IPS-NIHi7 (cell line): ENCODE measurements around the gene KIF16B.
"Not testable (repeated sequence)": the region's sequence is repeated elsewhere in the genome, so short reads cannot be mapped to it uniquely, and the experiment has no call there.

Experiments
- DNase-seq: peaks from one replicate; pipeline ENCODE4 v3.0.0; 2012; ENCODE audit warnings: mixed read lengths; ENCODE audit errors: extremely low spot score

KIF16B gene

GRCh38 chr20:16589623-16590022, 16.4 kb upstream of the KIF16B start:
- DNase-seq, result no peak

- DNase-seq, result no peak
Observed at GRCh38 chr20:16588241-16588640, 15.0 kb upstream of the KIF16B start.

DNA sequence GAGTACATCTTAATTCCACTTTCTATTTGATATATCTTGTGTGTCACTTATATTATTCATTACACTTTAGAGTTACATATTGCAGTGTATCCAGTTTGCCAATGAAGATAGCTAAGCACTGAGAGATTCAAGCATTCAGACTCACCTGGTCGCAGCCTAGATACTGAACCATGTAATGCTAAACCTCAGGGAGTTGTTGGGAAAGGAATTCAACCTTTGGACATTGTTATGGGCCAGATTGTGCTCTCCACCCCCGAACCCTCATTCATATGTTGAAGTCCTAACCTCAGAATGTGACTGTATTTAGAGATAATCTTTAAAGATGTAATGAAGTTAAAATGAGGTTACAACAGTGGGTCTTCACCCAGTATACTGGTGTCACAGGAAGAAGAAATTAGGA, 13.8 kb upstream of the KIF16B start:
- DNase-seq, result no peak

GRCh38 chr20:16583474-16583873, 10.2 kb upstream of the KIF16B start:
- DNase-seq, result no peak

- no peak for DNase-seq
Observed at GRCh38 chr20:16581241-16581640, 8.0 kb upstream of the KIF16B start.

DNA sequence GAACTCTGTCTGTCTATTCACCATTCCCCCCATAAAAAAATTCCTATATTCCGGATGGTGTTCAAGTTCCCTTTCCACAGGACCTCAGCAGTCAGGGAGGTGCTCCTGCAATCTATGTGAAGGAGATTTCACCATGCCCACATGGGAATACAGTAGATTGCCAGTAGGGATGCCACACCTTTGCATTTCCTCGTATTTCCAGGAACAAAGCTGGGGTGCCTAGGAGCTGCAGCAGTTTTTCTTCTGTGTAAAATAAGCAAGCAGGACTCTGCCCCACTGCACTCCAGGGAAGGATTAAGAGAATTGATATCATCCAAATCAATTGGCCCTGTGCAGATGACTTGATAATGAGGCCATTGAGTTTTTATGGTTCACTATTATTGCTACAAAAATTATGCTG, 7.4 kb upstream of the KIF16B start:
- no peak for DNase-seq

DNA sequence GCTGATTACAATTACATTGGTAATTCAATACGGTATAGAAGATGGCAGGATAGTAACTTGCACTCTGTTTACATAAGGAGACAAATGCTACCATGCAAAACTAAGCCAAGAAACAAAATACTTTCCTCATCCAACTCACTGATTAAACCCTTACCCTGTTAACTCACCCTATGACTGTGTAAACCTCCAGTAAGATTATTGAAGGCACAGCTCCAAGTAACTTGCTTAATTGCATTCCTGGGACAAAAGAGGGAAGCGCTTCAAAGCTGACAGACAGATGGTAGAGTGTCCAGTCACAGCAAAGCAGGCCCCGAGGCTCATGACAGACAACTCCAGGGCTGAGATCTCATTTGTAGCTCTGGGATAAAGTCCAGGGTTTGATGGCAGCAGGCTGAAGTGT, 6.9 kb upstream of the KIF16B start:
- no peak for DNase-seq

GRCh38 chr20:16576219-16576618, 3.0 kb upstream of the KIF16B start:
- DNase-seq, result no peak

- peak; percentile 26 for DNase-seq
Observed at GRCh38 chr20:16575390-16576140, 2.3 kb upstream of the KIF16B start.

- peak; percentile 93 for DNase-seq
Observed at GRCh38 chr20:16574656-16575355, 1.6 kb upstream of the KIF16B start.

- no peak for DNase-seq
Observed at GRCh38 chr20:16571333-16571732, 1.9 kb downstream of the KIF16B start.

GRCh38 chr20:16569246-16570153, 3.7 kb downstream of the KIF16B start:
- no peak for DNase-seq

DNA sequence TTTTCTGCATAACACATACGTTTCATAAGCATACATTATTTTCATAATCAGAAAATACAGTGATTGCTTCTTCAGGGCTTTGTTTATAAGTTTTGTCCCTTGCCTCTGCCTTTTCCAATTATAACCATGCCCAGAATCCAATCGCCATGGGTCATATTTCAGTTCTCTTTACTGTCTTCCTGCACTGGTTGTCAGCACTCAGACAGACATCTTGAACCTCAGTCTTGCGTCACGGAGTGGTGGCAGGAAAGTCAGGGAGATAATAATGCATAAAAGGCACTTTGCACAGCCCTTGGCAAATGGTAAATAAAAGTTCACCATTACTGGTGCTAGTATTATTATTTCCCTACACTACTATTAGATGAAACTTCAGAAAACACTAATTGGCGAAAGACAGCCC, 7.2 kb downstream of the KIF16B start:
- no peak for DNase-seq

GRCh38 chr20:16564079-16564478, 9.2 kb downstream of the KIF16B start:
- not testable (repeated sequence) for DNase-seq

DNA sequence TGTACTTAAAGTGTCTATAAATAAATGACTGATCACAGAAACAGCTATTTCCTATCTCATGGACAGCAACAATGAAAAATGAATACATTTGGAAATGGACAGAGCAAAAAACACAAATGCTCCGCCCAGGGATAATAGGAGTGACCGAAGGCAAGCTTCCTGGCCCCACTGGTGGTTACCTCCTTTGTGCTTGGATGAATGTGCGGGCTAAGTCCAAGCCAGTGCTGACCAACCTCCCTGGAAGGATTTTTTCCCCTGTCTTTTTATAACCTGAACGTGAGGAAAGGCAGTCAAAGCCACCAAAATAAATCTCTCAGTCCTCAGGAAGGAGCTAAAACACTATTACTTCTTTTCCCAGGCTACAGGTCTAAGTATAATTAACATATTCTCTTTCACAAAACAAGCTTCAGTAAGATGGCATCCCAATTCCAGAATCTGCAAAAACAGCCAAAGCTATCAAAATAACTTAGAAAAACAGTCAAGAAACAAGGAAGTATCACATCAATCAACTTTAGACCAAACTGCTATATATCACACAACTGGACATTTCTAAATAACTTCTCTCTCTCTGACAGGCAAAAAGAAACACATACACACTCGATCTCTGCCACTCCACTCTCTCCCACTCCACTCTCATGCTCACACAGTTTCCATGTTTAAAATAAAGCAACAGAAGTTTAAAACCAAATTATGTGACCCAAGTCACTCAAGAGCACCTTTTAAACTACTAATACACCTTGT, 10.0 kb downstream of the KIF16B start:
- no peak for DNase-seq

- no peak for DNase-seq
Observed at GRCh38 chr20:16562259-16562658, 11.0 kb downstream of the KIF16B start.

DNA sequence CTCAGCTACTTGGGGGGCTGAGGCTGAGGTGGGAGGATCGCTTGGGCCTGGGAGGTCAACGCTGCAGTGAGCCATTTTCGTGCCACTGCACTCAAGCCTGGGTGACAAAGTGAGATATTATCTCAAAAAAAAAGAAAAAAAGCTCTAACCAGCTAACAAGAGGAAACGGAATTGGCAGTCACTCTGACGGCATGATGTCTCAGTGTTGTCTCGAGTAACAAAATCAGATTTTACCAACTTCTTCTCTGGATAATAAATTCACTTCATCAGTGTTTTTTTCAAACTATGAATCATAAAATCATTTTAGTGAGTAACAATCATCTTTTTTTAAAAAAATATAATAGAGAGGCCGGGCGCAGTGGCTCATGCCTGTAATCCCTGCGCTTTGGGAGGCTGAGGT, 12.6 kb downstream of the KIF16B start:
- no peak for DNase-seq

GRCh38 chr20:16560216-16560615, 13.0 kb downstream of the KIF16B start:
- no peak for DNase-seq

DNA sequence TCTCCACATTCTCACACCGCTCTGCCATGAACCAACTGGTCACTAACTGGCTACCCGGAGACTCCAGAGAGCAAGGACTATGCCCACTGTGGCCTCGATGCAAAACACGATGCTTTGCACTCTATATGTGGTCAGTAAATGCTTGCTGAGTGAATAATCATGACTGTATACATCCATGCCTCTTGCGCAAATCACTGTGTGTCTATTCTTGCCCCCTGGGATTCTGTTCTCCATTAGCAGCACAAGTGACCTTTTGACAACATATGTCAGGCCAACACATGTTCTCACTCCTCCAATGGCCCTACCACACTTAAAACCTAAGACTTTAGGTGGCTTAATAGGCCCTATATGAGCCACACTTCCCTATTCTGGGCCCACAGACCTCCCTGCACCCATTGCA, 16.9 kb downstream of the KIF16B start:
- no peak for DNase-seq

GRCh38 chr20:16555754-16556153, 17.5 kb downstream of the KIF16B start:
- DNase-seq, result no peak

DNA sequence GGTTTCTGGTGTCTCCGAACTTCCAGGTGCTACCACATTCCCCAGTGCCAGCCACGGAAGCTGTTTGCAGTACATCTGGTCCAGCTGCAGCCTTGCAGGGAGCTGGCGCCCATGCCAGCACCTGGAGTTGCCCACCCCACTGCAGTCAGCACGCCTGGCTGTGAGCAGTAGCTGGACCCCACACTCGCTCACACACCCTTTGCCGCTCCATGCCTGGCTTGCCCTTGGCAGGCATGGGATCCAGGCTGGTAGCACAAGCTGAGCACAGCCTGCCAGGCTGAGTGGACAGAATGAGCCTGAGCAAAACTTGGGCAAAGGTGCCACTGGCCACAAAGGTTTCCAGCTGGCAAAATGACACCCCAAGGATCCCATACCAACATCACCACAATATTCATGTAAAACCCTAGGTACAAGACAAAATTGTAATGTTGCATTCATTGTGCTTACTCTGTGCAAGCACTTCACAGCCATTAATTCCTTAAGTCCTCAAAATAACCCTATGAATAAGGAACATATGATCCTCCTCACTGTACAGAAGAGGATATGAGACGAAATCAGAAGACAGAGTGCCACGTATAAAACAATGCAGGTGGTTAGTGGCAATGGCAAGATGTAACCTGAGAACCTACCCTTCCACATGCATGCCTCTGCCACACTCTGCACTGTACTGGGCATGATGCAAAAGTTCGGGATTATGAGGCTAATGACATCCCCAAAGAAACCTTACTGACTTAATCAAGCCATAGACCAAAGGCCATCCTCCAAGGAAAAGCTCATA, 18.3 kb downstream of the KIF16B start:
- no peak for DNase-seq
